WI38 (cell line): ENCODE measurements around the gene CNRIP1.

Experiments used
- H3K4me3 ChIP-seq: 2 replicates; pipeline ENCODE4 v1.5.1; 2011; ENCODE audit warnings: low read depth, mild to moderate bottlenecking, control low read depth, low read length
- CTCF ChIP-seq: IDR thresholded peaks from 2 replicates; pipeline ENCODE4 v1.5.1; 2012; ENCODE audit warnings: low read depth, mild to moderate bottlenecking, control low read depth, low read length

The CNRIP1 gene

GRCh38 chr2:68280796-68281195 lies 39.0 kb downstream of the CNRIP1 start:
- TF ChIP-seq CTCF = no peak
- H3K4me3 ChIP-seq = no peak overlapping the region

- H3K4me3 ChIP-seq = no peak overlapping the region
- no peak for TF ChIP-seq CTCF
Measured at GRCh38 chr2:68280348-68280747, 39.4 kb downstream of the CNRIP1 start.

- no peak for TF ChIP-seq CTCF
- no peak overlapping the region for H3K4me3 ChIP-seq
Measured at GRCh38 chr2:68279691-68280090, 40.1 kb downstream of the CNRIP1 start.

GRCh38 chr2:68278169-68278568 lies 41.6 kb downstream of the CNRIP1 start:
- no peak overlapping the region for H3K4me3 ChIP-seq
- no peak for TF ChIP-seq CTCF

GRCh38 chr2:68274022-68274421 lies 45.7 kb downstream of the CNRIP1 start:
- TF ChIP-seq CTCF = no peak
- no peak overlapping the region for H3K4me3 ChIP-seq

GRCh38 chr2:68272246-68272994 lies 47.3 kb downstream of the CNRIP1 start:
- no peak overlapping the region for H3K4me3 ChIP-seq
- TF ChIP-seq CTCF = no peak

- TF ChIP-seq CTCF = no peak
- no peak overlapping the region for H3K4me3 ChIP-seq
Measured at GRCh38 chr2:68266655-68267054, 53.1 kb downstream of the CNRIP1 start.
